H1 (cell line): ENCODE results near the gene ZNF614. TPM values are rescaled to one million over a fixed set of nuclear protein-coding genes. Genes with fewer than 3 reads are reported as not detected.

Source experiments
- FOSL1 ChIP-seq: IDR thresholded peaks from 2 replicates; pipeline ENCODE4 v1.6.1; 2011; ENCODE audit warnings: mild to moderate bottlenecking, low read depth, low read length, moderate library complexity; ENCODE audit not compliant: insufficient read depth
- GABPA ChIP-seq: IDR thresholded peaks from 2 replicates; pipeline ENCODE4 v1.6.1; 2011; ENCODE audit warnings: mild to moderate bottlenecking, low read length, moderate library complexity, borderline replicate concordance; ENCODE audit not compliant: insufficient read depth
- JUND ChIP-seq: IDR thresholded peaks from 2 replicates; pipeline ENCODE4 v1.6.1; 2011; ENCODE audit warnings: mild to moderate bottlenecking, improper control_type of control experiment, low read length
- RFX5 ChIP-seq: IDR thresholded peaks from 2 replicates; pipeline ENCODE4 v1.6.1; 2011; ENCODE audit warnings: low read depth, low read length, improper control_type of control experiment, borderline replicate concordance
- SIN3A ChIP-seq, 2 experiments: IDR thresholded peaks in 1 of 2; conservative IDR thresholded peaks in 1 of 2; 2 replicates each; pipeline ENCODE4 v1.6.1; 2011 to 2012; ENCODE audit warnings: low read length in 2 of 2, improper control_type of control experiment in 1 of 2, low read depth in 1 of 2, mild to moderate bottlenecking in 1 of 2
- SIRT6 ChIP-seq: IDR thresholded peaks from one replicate; pipeline ENCODE4 v1.7.1; 2012; ENCODE audit warnings: low read length, inconsistent platforms
- SRF ChIP-seq: IDR thresholded peaks from 2 replicates; pipeline ENCODE4 v1.6.1; 2011; ENCODE audit warnings: mild to moderate bottlenecking, low read depth, low read length, moderate library complexity
- TAF1 ChIP-seq: IDR thresholded peaks from 2 replicates; pipeline ENCODE4 v1.6.1; 2011; ENCODE audit warnings: mild to moderate bottlenecking, low read depth, low read length
- polyA plus RNA-seq, 7 experiments: library from polyadenylated mRNA; depleted of rRNA in 3 of 7; stranded (reverse) in 5 of 7; unstranded in 2 of 7; fragments of >200 nt in 5 of 7; fragments of 200-250 nt in 2 of 7; gene quantifications; 1 replicate in 5 of 7; 2 replicates in 1 of 7; 4 replicates in 1 of 7; pipeline versions ENCODE4 v1.2.1 to v1.2.3, GENCODE V29; 2011 to 2013; ENCODE audit warnings: missing spikeins in 2 of 7, mixed read lengths in 2 of 7
- total RNA-seq: library from RNA; stranded (reverse); fragmentation: NEBNext Ultra II Directional; extraction: Animal tissue kit (Norgen Biotek cat#: 25700); gene quantifications from 2 replicates; pipeline ENCODE4 v1.2.1, GENCODE V29; 2021
- TF ChIP-seq, protein P1 (sequence below): IDR thresholded peaks from 2 replicates; pipeline ENCODE4 v1.6.1; 2012; ENCODE audit warnings: low read length, inconsistent platforms

ZNF614 gene
- total and polyA plus RNA-seq, 2 of the 8 experiments (the other 6 are each of a cell fraction or from before 2014, with no cell fraction given), result 4.7 to 18.7 TPM

DNA sequence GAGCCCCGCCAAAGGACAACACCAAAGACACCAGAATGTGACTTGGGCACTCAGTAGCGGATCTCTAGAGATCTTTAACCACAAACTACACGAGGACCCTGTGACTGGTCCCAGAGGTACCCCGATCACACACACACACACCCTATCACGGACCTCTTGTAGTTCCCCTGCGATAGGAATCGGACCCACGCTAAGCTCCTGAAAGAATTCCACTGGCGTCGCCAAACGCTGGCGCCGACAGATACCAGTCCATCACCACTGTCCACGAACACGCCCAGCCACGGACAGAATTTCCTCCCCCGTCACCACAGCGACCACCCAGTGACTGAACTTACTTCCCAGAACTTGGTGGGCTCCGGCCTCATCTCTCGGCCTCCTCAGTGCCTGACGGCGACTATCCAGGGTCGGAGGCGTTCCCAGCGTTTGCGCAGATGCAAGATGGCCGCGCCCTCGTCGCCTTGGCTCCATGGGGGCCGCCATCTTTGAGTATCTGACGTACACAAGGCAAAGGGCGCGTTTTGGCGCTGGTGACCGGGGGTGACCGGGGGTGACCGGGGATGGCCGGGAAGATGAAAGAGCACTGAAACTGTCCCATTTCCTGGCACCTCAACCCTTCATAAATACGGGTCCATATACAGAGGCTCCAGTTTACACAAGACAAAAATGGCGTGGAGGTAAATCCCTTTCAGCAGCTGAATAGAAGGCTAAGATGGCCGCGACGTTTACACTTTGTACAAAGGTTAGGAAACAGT lies 20.2 kb downstream of the ZNF614 start, which contains the start of gene ZNF615 (continued):
- TF ChIP-seq SRF (no peak), GABPA (no peak), TAF1 (peak; percentile 87), SIN3A (conservative IDR thresholded peaks at IDR 0.05 in 1 of 2, IDR thresholded peaks at IDR 0.05 in 1 of 2; ENCODE audit: low read depth in 1 of 2, low read length in 2 of 2) (0 out of 4 replicates have a peak, but pooled peaks have one; percentile 23 to 52), FOSL1 (no peak), SIRT6 (no peak), RFX5 (no peak), JUND (peak; percentile 26; the same call in 1 of the 2 replicates)
- TF ChIP-seq, protein P1, sequence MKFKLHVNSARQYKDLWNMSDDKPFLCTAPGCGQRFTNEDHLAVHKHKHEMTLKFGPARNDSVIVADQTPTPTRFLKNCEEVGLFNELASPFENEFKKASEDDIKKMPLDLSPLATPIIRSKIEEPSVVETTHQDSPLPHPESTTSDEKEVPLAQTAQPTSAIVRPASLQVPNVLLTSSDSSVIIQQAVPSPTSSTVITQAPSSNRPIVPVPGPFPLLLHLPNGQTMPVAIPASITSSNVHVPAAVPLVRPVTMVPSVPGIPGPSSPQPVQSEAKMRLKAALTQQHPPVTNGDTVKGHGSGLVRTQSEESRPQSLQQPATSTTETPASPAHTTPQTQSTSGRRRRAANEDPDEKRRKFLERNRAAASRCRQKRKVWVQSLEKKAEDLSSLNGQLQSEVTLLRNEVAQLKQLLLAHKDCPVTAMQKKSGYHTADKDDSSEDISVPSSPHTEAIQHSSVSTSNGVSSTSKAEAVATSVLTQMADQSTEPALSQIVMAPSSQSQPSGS, result no peak
